Activated CD8-positive, alpha-beta T cell treated with anti-CD3 and anti-CD28 coated beads, Interleukin-2, amount 10 ng/mL, durations not matched to agents 7 days and 5 days (primary cell): ENCODE results near the gene SNED1. TPM values are rescaled to one million over a fixed set of nuclear protein-coding genes. Genes with fewer than 3 reads are reported as not detected.

Source experiments
- ATAC-seq: fragments of 150-1000 bp; cut with Tn5 transposase; one replicate; pipeline ENCODE4 v1.10.0; 2021; ENCODE audit warnings: moderate library complexity
- CTCF ChIA-PET: fragments of 350-600 bp; sonication (Branson Sonifier 250); formaldehyde crosslinking; loops from one replicate; lab custom pipeline; 2021; ENCODE audit warnings: antibody characterized with exemption; lab: Charles Lee
- POLR2A ChIA-PET: fragments of 350-600 bp; sonication (Branson Sonifier 250); formaldehyde crosslinking; loops from one replicate; lab custom pipeline; 2021; ENCODE audit warnings: antibody characterized with exemption; lab: Charles Lee
- DNase-seq: peaks from one replicate; pipeline ENCODE4 v3.0.0-alpha.2; 2020
- H3K27ac Mint-ChIP-seq: one replicate; pipeline ENCODE4 v1.8.0; 2021; ENCODE audit warnings: mild to moderate bottlenecking, mixed read lengths
- H3K27me3 Mint-ChIP-seq: one replicate; pipeline ENCODE4 v1.8.0; 2021; ENCODE audit warnings: low read depth, mixed read lengths
- H3K36me3 Mint-ChIP-seq: one replicate; pipeline ENCODE4 v1.8.0; 2021; ENCODE audit warnings: low read depth, mixed read lengths
- H3K4me1 Mint-ChIP-seq: one replicate; pipeline ENCODE4 v1.8.0; 2021; ENCODE audit warnings: low read depth, mixed read lengths
- H3K4me3 Mint-ChIP-seq: one replicate; pipeline ENCODE4 v1.8.0; 2021; ENCODE audit warnings: mild to moderate bottlenecking, mixed read lengths
- H3K9me3 Mint-ChIP-seq: one replicate; pipeline ENCODE4 v1.8.0; 2022; ENCODE audit warnings: mixed read lengths; ENCODE audit not compliant: insufficient read depth
- total RNA-seq, 2 experiments: library from RNA; stranded (reverse); gene quantifications; one replicate each; pipeline ENCODE4 v1.2.3, GENCODE V29; 2021

SNED1 gene
- total RNA-seq, 2 experiments from 2014 or later: 3.4 to 3.5 TPM

GRCh38 chr2:241020201-241020600 is 21.8 kb downstream of the SNED1 start:
- Mint-ChIP-seq H3K9me3 (peaks cover 5% of the 10 kb centered on the region), H3K4me3 (no peak overlapping the region), H3K27ac (no peak overlapping the region), H3K36me3 (peaks cover 3% of the 10 kb centered on the region), H3K27me3 (peaks cover 2% of the 10 kb centered on the region), H3K4me1 (no peaks in the 10 kb centered on the region)
- CTCF ChIA-PET: no interaction called here
- ATAC-seq (no peak), DNase-seq (no peak)
- POLR2A ChIA-PET: no interaction called here

GRCh38 chr2:241020629-241021190 is 22.3 kb downstream of the SNED1 start:
- no peaks in the 10 kb centered on the region for H3K4me1 Mint-ChIP-seq
- ATAC-seq (no peak), DNase-seq (peak; percentile 7)
- peaks cover 2% of the 10 kb centered on the region for H3K27me3 Mint-ChIP-seq
- peaks cover 10% of the 10 kb centered on the region for H3K9me3 Mint-ChIP-seq
- no peak overlapping the region for H3K27ac Mint-ChIP-seq
- ChIA-PET CTCF (no interaction called here), POLR2A (no interaction called here)
- H3K4me3 Mint-ChIP-seq: no peak overlapping the region
- H3K36me3 Mint-ChIP-seq: peaks cover 6% of the 10 kb centered on the region

DNA sequence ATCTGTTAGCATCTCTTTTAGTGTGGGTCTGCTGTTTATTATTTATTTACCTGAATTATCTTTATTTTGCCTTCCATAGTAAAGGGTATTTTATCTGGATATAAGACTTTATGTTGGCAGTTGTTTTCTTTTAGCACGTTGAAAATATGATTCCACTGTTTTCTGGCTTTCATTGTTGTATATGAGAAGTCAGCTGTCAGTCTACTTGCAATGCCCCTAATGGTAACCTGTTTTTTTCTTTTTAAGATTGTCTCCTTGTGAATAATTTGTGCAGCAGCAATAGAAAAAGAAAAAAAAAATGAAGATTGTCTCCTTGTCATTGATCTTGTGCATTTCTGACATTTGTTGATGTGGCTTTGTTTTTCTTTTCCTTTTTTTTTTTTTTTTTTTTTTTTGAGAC is 27.2 kb downstream of the SNED1 start:
- ATAC-seq (no peak), DNase-seq (no peak)
- Mint-ChIP-seq H3K4me1 (no peaks in the 10 kb centered on the region), H3K36me3 (peaks cover 9% of the 10 kb centered on the region), H3K27ac (no peak overlapping the region), H3K27me3 (peaks cover 2% of the 10 kb centered on the region), H3K4me3 (no peak overlapping the region), H3K9me3 (peaks cover 22% of the 10 kb centered on the region)
- ChIA-PET POLR2A (no interaction called here), CTCF (no interaction called here)

DNA sequence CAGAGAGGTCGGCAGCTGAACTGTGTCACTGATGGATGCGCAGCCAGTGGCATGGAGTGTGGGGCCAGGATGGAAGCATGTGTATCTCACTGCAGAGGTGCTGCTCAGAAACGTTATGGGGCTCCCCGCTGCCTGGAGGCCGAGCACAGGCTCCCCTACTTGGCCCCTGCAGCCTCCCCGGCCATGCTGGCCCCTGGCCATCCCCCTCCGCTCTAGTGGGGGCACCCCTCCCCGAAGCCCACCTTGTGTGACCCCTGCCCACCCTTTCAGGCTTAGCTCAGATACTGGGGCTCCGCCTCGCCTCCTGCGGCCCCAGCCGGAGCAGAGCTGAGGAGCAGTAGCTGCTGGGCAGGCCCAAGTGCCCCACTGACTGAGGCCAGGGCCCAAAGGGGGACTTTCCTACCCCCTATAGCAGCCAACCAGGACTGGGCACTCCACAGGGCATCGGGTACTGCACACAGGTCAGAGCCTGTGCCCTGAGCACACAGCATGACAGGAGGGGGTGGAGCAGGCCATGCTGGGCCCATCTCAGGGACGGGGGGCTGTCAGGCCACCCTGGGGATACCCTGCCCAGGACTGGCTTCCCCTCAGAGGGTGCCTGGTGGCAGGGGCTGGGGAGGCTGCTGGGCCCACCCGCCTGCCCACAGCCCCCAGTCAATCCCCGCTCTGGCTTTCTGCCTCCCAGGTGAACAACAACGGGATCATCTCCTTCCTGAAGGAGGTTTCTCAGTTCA is 31.3 kb downstream of the SNED1 start:
- ChIA-PET CTCF (no interaction called here), POLR2A (no interaction called here)
- no peak overlapping the region for H3K27ac Mint-ChIP-seq
- peaks cover 22% of the 10 kb centered on the region for H3K9me3 Mint-ChIP-seq
- peak; percentile 17 for DNase-seq
- no peak overlapping the region for H3K4me3 Mint-ChIP-seq
- ATAC-seq: no peak
- H3K4me1 Mint-ChIP-seq: no peaks in the 10 kb centered on the region
- peaks cover 9% of the 10 kb centered on the region for H3K36me3 Mint-ChIP-seq
- H3K27me3 Mint-ChIP-seq: no peaks in the 10 kb centered on the region

- DNase-seq: peak; percentile 13
- ATAC-seq: no peak
- POLR2A ChIA-PET: no interaction called here
- Mint-ChIP-seq H3K9me3 (peaks cover 16% of the 10 kb centered on the region), H3K27me3 (no peaks in the 10 kb centered on the region), H3K27ac (no peak overlapping the region), H3K4me3 (no peak overlapping the region), H3K36me3 (peaks cover 6% of the 10 kb centered on the region), H3K4me1 (no peaks in the 10 kb centered on the region)
- CTCF ChIA-PET: no interaction called here
Observed at GRCh38 chr2:241030333-241030680, 31.9 kb downstream of the SNED1 start.

DNA sequence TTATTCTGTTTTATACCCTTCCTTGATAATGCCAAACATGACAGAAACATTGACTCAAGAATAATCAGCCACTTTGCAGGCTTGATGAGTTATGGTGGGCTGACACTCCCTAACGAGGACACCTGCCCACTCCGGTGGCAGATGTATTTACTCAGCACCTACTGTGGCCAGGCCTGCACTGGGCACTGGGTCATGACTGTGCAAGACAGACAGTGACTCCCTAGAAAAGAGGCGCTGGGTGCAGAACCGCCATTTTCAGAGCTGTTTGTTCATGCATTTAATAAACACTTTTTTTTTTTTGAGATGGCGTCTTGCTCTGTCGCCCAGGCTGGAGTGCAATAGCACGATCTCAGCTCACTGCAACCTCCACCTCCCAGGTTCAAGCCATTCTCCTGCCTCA is 32.5 kb downstream of the SNED1 start:
- Mint-ChIP-seq H3K4me3 (no peak overlapping the region), H3K27ac (no peak overlapping the region), H3K9me3 (peaks cover 12% of the 10 kb centered on the region), H3K36me3 (peaks cover 3% of the 10 kb centered on the region), H3K27me3 (no peaks in the 10 kb centered on the region), H3K4me1 (no peaks in the 10 kb centered on the region)
- ChIA-PET CTCF (no interaction called here), POLR2A (no interaction called here)
- DNase-seq: peak; percentile 12
- ATAC-seq: no peak

DNA sequence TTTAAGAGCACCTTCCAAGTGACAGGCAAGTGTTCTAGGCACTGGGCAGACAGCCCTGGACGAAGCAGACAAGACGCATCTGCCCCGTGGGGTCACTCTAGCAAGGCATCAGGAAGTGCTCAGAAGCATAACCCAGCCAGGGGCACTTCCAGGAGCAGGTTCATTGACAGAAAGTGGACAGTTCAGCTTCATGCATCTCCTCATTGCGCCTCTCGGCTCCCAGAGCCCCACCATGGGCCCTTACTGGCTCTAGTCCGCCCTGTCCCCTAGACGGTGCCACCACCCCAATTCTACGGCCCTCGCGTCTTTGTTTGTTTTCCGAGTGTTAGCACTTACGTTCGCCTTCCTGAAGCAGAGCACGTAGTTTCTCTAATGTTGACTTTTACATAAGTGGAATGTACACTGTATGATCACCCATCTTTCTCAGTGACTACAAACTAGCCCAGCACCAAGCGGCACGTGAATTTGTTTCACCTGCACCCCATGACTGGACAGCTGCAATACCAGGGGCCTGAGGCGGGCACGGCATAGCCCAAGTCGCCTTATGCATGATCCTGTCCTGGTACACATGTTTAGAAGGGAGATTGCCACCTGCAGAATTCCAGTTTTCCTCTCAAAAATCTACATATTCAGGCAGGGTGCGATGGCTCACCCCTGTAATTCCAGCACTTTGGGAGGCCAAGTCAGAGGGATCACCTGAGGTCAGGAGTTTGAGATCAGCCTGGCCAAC is 33.2 kb downstream of the SNED1 start:
- ATAC-seq (no peak), DNase-seq (peak; percentile 10)
- Mint-ChIP-seq H3K27me3 (no peaks in the 10 kb centered on the region), H3K27ac (no peak overlapping the region), H3K4me3 (no peak overlapping the region), H3K36me3 (no peaks in the 10 kb centered on the region), H3K9me3 (peaks cover 7% of the 10 kb centered on the region), H3K4me1 (no peaks in the 10 kb centered on the region)
- ChIA-PET POLR2A (no interaction called here), CTCF (no interaction called here)

DNA sequence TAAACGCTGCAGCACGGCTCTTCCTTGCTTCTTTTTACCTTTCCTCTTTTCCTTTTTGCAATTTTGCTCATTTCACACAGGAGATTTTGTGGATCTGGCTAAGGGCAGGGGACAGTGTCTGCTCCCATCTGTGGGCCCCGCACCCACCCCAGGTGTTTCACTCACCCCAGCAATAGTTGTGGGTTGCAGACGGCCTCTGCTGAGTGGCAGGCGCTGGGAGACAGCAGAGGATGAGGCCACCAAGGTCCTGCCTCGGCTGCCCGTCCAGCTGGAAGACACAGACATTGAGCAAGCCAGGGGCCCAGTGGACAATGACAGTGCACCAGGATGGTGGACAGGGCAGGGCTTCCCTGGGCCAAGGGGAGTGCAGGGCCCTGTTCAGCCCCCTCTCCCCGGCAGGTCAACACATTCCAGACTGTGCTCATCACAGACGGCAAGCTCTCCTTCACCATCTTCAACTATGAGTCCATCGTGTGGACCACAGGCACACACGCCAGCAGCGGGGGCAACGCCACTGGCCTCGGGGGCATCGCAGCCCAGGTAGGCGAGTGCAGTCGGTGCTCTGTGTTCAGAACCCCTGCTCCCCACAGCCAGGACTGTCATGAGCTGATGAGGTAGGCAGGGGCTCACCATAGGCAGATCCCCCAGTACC is 35.0 kb downstream of the SNED1 start:
- Mint-ChIP-seq H3K4me3 (no peak overlapping the region), H3K36me3 (no peaks in the 10 kb centered on the region), H3K27ac (no peak overlapping the region), H3K4me1 (peaks cover 13% of the 10 kb centered on the region), H3K9me3 (no peaks in the 10 kb centered on the region), H3K27me3 (no peaks in the 10 kb centered on the region)
- CTCF ChIA-PET: no interaction called here
- POLR2A ChIA-PET: no interaction called here
- ATAC-seq (no peak), DNase-seq (peak; percentile 11)

- Mint-ChIP-seq H3K4me3 (no peak overlapping the region), H3K4me1 (peaks cover 13% of the 10 kb centered on the region), H3K27ac (no peak overlapping the region), H3K27me3 (no peaks in the 10 kb centered on the region), H3K9me3 (no peaks in the 10 kb centered on the region), H3K36me3 (no peaks in the 10 kb centered on the region)
- CTCF ChIA-PET: no interaction called here
- ATAC-seq (no peak), DNase-seq (peak; percentile 18)
- POLR2A ChIA-PET: no interaction called here
Observed at GRCh38 chr2:241033994-241034393, 35.6 kb downstream of the SNED1 start.

GRCh38 chr2:241034490-241035141 is 36.2 kb downstream of the SNED1 start:
- H3K36me3 Mint-ChIP-seq: no peaks in the 10 kb centered on the region
- H3K4me3 Mint-ChIP-seq: no peak overlapping the region
- CTCF ChIA-PET: no interaction called here
- DNase-seq (peak; percentile 16), ATAC-seq (no peak)
- no peak overlapping the region for H3K27ac Mint-ChIP-seq
- H3K27me3 Mint-ChIP-seq: no peaks in the 10 kb centered on the region
- H3K4me1 Mint-ChIP-seq: peaks cover 13% of the 10 kb centered on the region
- H3K9me3 Mint-ChIP-seq: no peaks in the 10 kb centered on the region
- POLR2A ChIA-PET: no interaction called here

DNA sequence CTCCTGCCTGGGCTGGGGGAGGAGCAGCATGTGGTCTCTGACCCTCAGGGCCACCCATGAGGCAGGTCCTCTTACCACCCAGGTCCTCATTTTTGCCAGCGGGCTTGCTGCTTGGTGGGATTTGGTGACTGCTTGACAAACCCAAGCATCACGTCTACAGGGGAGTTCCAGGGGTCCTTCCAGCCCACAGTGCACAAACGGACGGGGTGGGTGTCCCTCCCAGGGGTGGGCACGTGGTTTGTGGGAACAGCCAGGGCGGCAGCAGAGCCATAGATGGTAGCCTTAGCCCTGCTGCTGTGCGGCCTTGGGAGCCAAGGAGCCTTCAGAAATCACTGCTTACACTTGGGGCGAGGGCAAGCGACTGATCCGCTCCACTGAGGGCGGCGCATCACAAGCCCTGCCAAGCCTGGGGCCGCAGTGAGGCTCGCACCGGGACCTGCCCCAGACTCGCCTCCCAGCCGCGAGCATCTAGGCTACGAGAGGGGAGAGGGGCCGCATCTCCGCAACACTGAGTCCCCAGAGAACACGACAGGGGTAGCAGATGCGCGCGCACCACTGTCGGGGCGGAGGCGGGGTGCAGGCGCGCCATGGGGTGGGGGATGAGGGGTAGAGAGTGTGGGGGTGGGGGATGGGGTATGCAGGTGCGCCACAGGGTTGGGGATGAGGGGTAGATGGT is 36.9 kb downstream of the SNED1 start:
- Mint-ChIP-seq H3K4me1 (peaks cover 13% of the 10 kb centered on the region), H3K36me3 (no peaks in the 10 kb centered on the region), H3K9me3 (no peaks in the 10 kb centered on the region), H3K4me3 (no peak overlapping the region), H3K27ac (no peak overlapping the region), H3K27me3 (no peaks in the 10 kb centered on the region)
- CTCF ChIA-PET: no interaction called here
- POLR2A ChIA-PET: no interaction called here
- peak; percentile 21 for DNase-seq
- no peak for ATAC-seq
